Parathyroid adenoma (tissue), 2 donors: ENCODE results near the gene BRPF3.

Experiments used
- H2AFZ ChIP-seq: fragments of 300-600 bp; sonication (generic); one replicate; pipeline ENCODE4 v1.7.0; 2017; ENCODE audit warnings: antibody characterized with exemption, mild to moderate bottlenecking
- H3K27ac ChIP-seq: fragments of 300-600 bp; sonication (generic); one replicate; pipeline ENCODE4 v1.7.0; 2017
- H3K27me3 ChIP-seq: fragments of 300-600 bp; sonication (generic); one replicate; pipeline ENCODE4 v1.7.0; 2017; ENCODE audit warnings: low read length; ENCODE audit not compliant: control insufficient read depth, insufficient read depth
- H3K36me3 ChIP-seq: fragments of 300-600 bp; sonication (generic); one replicate; pipeline ENCODE4 v1.7.0; 2017; ENCODE audit warnings: low read length; ENCODE audit not compliant: control insufficient read depth, insufficient read depth
- H3K4me1 ChIP-seq: fragments of 300-600 bp; sonication (generic); one replicate; pipeline ENCODE4 v1.7.0; 2017; ENCODE audit warnings: control low read depth
- H3K4me2 ChIP-seq: fragments of 300-600 bp; sonication (generic); one replicate; pipeline ENCODE4 v1.7.0; 2017; ENCODE audit warnings: low read length
- H3K4me3 ChIP-seq: fragments of 300-600 bp; sonication (generic); one replicate; pipeline ENCODE4 v1.7.0; 2017; ENCODE audit warnings: low read depth, low read length
- H3K79me2 ChIP-seq: fragments of 300-600 bp; sonication (generic); one replicate; pipeline ENCODE4 v1.7.0; 2017; ENCODE audit warnings: control low read depth
- H3K9ac ChIP-seq: fragments of 300-600 bp; sonication (generic); one replicate; pipeline ENCODE4 v1.7.0; 2017; ENCODE audit warnings: mild to moderate bottlenecking
- H3K9me3 ChIP-seq: fragments of 300-600 bp; sonication (generic); one replicate; pipeline ENCODE4 v1.7.0; 2017; ENCODE audit warnings: low read length; ENCODE audit not compliant: control insufficient read depth
- TF ChIP-seq, protein P1 (sequence below): fragments of 300-600 bp; sonication (generic); IDR thresholded peaks from one replicate; pipeline ENCODE4 v1.7.0; 2017; ENCODE audit warnings: antibody characterized with exemption, mild to moderate bottlenecking
- donor health status: primary hyperparathyroidism.

The BRPF3 gene

GRCh38 chr6:36155662-36156061 lies 40.9 kb upstream of the BRPF3 start:
- no peak overlapping the region for H3K9ac ChIP-seq
- no peaks in the 10 kb centered on the region for H3K36me3 ChIP-seq
- H3K9me3 ChIP-seq = no peaks in the 10 kb centered on the region
- no peak overlapping the region for H2AFZ ChIP-seq
- no peak overlapping the region for H3K4me2 ChIP-seq
- no peaks in the 10 kb centered on the region for H3K27me3 ChIP-seq
- H3K79me2 ChIP-seq = no peaks in the 10 kb centered on the region
- no peaks in the 10 kb centered on the region for H3K4me1 ChIP-seq
- no peak overlapping the region for H3K4me3 ChIP-seq
- H3K27ac ChIP-seq = no peak overlapping the region
- TF ChIP-seq, protein P1, sequence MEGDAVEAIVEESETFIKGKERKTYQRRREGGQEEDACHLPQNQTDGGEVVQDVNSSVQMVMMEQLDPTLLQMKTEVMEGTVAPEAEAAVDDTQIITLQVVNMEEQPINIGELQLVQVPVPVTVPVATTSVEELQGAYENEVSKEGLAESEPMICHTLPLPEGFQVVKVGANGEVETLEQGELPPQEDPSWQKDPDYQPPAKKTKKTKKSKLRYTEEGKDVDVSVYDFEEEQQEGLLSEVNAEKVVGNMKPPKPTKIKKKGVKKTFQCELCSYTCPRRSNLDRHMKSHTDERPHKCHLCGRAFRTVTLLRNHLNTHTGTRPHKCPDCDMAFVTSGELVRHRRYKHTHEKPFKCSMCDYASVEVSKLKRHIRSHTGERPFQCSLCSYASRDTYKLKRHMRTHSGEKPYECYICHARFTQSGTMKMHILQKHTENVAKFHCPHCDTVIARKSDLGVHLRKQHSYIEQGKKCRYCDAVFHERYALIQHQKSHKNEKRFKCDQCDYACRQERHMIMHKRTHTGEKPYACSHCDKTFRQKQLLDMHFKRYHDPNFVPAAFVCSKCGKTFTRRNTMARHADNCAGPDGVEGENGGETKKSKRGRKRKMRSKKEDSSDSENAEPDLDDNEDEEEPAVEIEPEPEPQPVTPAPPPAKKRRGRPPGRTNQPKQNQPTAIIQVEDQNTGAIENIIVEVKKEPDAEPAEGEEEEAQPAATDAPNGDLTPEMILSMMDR = no peak

GRCh38 chr6:36160147-36160760 lies 36.3 kb upstream of the BRPF3 start:
- Histone ChIP-seq H2AFZ (no peak overlapping the region), H3K4me2 (no peak overlapping the region), H3K9ac (no peak overlapping the region), H3K27ac (no peak overlapping the region), H3K4me1 (no peaks in the 10 kb centered on the region), H3K36me3 (no peaks in the 10 kb centered on the region), H3K9me3 (no peaks in the 10 kb centered on the region), H3K4me3 (no peak overlapping the region), H3K27me3 (no peaks in the 10 kb centered on the region), H3K79me2 (no peaks in the 10 kb centered on the region)
- TF ChIP-seq, protein P1 = no peak

- H3K27me3 ChIP-seq = no peaks in the 10 kb centered on the region
- no peak overlapping the region for H3K4me2 ChIP-seq
- H3K4me1 ChIP-seq = no peaks in the 10 kb centered on the region
- no peaks in the 10 kb centered on the region for H3K9me3 ChIP-seq
- TF ChIP-seq, protein P1 = no peak
- no peaks in the 10 kb centered on the region for H3K79me2 ChIP-seq
- no peak overlapping the region for H3K4me3 ChIP-seq
- no peak overlapping the region for H2AFZ ChIP-seq
- H3K9ac ChIP-seq = no peak overlapping the region
- no peaks in the 10 kb centered on the region for H3K36me3 ChIP-seq
- H3K27ac ChIP-seq = no peak overlapping the region
These were observed 27.2 kb upstream of the BRPF3 start for GRCh38 chr6:36169023-36170007.

- Histone ChIP-seq H3K9ac (no peak overlapping the region), H3K27ac (no peak overlapping the region), H3K9me3 (no peaks in the 10 kb centered on the region), H3K79me2 (no peaks in the 10 kb centered on the region), H3K27me3 (no peaks in the 10 kb centered on the region), H3K4me1 (no peaks in the 10 kb centered on the region), H3K36me3 (no peaks in the 10 kb centered on the region), H3K4me3 (no peak overlapping the region), H3K4me2 (no peak overlapping the region), H2AFZ (no peak overlapping the region)
- TF ChIP-seq, protein P1 = no peak
These were observed 25.8 kb upstream of the BRPF3 start for GRCh38 chr6:36170704-36171103.
